ENCODE data around the gene TNNT3.

- TF ChIP-seq EZH2phosphoT487 (conservative IDR thresholded peaks at IDR 0.05; ENCODE audit: low read length) (no peak), CTCF (IDR thresholded peaks at IDR 0.05; ENCODE audit: insufficient read depth, low read length, poor library complexity, severe bottlenecking) (no peak)
Measured at GRCh38 chr11:1936072-1936780, 16.7 kb downstream of the TNNT3 start.

Measured in SU-DHL-6 (cell line).